Coronary artery (tissue), 2 donors: ENCODE data around the gene UBE2E2.

Experiments used
- DNase-seq: peaks from one replicate; pipeline ENCODE4 v3.0.0-alpha.2; 2017; ENCODE audit warnings: low spot score
- H3K27ac ChIP-seq, 2 donors: fragments of 200-600 bp; sonication (generic); one replicate each; pipeline ENCODE4 v1.5.1; 2016 to 2019
- H3K4me3 ChIP-seq: fragments of 200-600 bp; sonication (generic); 2 replicates; pipeline ENCODE4 v1.5.1; 2016; ENCODE audit warnings: mild to moderate bottlenecking, moderate library complexity
- CTCF ChIP-seq: fragments of 200-600 bp; sonication (generic); IDR thresholded peaks from one replicate; pipeline ENCODE4 v1.5.1; 2019; ENCODE audit warnings: antibody characterized with exemption

Gene UBE2E2

GRCh38 chr3:23495507-23495906 is 292.4 kb downstream of the UBE2E2 start:
- TF ChIP-seq CTCF, result no peak
- Histone ChIP-seq H3K27ac (no peak overlapping the region), H3K4me3 (no peak overlapping the region)
- DNase-seq, result no peak

GRCh38 chr3:23496165-23496564 is 293.0 kb downstream of the UBE2E2 start:
- no peak for TF ChIP-seq CTCF
- DNase-seq, result no peak
- H3K4me3 ChIP-seq, result no peak overlapping the region
- H3K27ac ChIP-seq, result no peak overlapping the region

- Histone ChIP-seq H3K4me3 (no peak overlapping the region), H3K27ac (no peak overlapping the region)
- no peak for TF ChIP-seq CTCF
- DNase-seq, result no peak
Observed at GRCh38 chr3:23497156-23497555, 294.0 kb downstream of the UBE2E2 start.

GRCh38 chr3:23501201-23501802 is 298.2 kb downstream of the UBE2E2 start:
- H3K4me3 ChIP-seq, result no peak overlapping the region
- no peak for DNase-seq
- no peak for TF ChIP-seq CTCF
- no peak overlapping the region for H3K27ac ChIP-seq

- TF ChIP-seq CTCF, result no peak
- Histone ChIP-seq H3K4me3 (no peak overlapping the region), H3K27ac (no peak overlapping the region)
- DNase-seq, result no peak
Observed at GRCh38 chr3:23508464-23508863, 305.3 kb downstream of the UBE2E2 start.

GRCh38 chr3:23518441-23518840 is 315.3 kb downstream of the UBE2E2 start:
- no peak for DNase-seq
- Histone ChIP-seq H3K27ac (no peak overlapping the region), H3K4me3 (no peak overlapping the region)
- TF ChIP-seq CTCF, result no peak

GRCh38 chr3:23519314-23520208 is 316.4 kb downstream of the UBE2E2 start:
- H3K4me3 ChIP-seq, result no peak overlapping the region
- no peak for TF ChIP-seq CTCF
- no peak overlapping the region for H3K27ac ChIP-seq
- no peak for DNase-seq
